NCI-H2081 treated with DMSO at 0.1 percent for 48 hours (cell line): Measurements from ENCODE around the gene PTDSS2.
A peak's percentile ranks its signal among the peaks of the same experiment; 100 is the strongest.

ENCODE experiments used
- DNase-seq: peaks from one replicate; lab custom pipeline; 2025; lab: John Stamatoyannopoulos, UW

Gene PTDSS2

GRCh38 chr11:492427-493226, 42.5 kb downstream of the PTDSS2 start:
- peak; percentile 2 for DNase-seq

- no peak for DNase-seq
Observed at GRCh38 chr11:494761-495536, 44.9 kb downstream of the PTDSS2 start.

- no peak for DNase-seq
Observed at GRCh38 chr11:495537-495931, 45.5 kb downstream of the PTDSS2 start.

GRCh38 chr11:496834-497564, 46.9 kb downstream of the PTDSS2 start:
- no peak for DNase-seq

GRCh38 chr11:497565-498296, 47.7 kb downstream of the PTDSS2 start:
- DNase-seq: no peak

- DNase-seq: no peak
Observed at GRCh38 chr11:498297-499181, 48.5 kb downstream of the PTDSS2 start.

- DNase-seq: no peak
Observed at GRCh38 chr11:499201-500076, 49.4 kb downstream of the PTDSS2 start.

- DNase-seq: no peak
Observed at GRCh38 chr11:501001-501682, 51.1 kb downstream of the PTDSS2 start.

GRCh38 chr11:501683-502287, 51.7 kb downstream of the PTDSS2 start:
- DNase-seq: no peak

GRCh38 chr11:502288-503178, 52.5 kb downstream of the PTDSS2 start:
- DNase-seq: no peak

GRCh38 chr11:503179-503981, 53.3 kb downstream of the PTDSS2 start:
- no peak for DNase-seq

GRCh38 chr11:504053-504993, 54.2 kb downstream of the PTDSS2 start:
- DNase-seq: no peak

GRCh38 chr11:504994-505344, 54.9 kb downstream of the PTDSS2 start:
- no peak for DNase-seq

GRCh38 chr11:506238-506994, 56.3 kb downstream of the PTDSS2 start:
- peak; percentile 78 for DNase-seq
